ENCODE data around the gene FERMT3. TPM values are rescaled to one million over a fixed set of nuclear protein-coding genes. Genes with fewer than 3 reads are reported as not detected.

Gene FERMT3
- total and polyA plus RNA-seq, 2 of the 13 experiments (the other 11 are each of a cell fraction or from before 2014, with no cell fraction given): 0.29 TPM; not detected in 1

GRCh38 chr11:64240435-64241240, 34.1 kb downstream of the FERMT3 start, which contains the start of gene FKBP2 (continued):
- peak in 1 of 2 experiments; percentile 36; a peak in 1 of 4 replicates for TF ChIP-seq ATF4 (CRISPR knock-in tag; IDR thresholded peaks at IDR 0.05)
- TF ChIP-seq SMAD9 (CRISPR knock-in tag; IDR thresholded peaks at IDR 0.05): peak; percentile 82
- peak; percentile 59; the same call in 1 of the 2 replicates for TF ChIP-seq E2F1 (CRISPR knock-in tag; IDR thresholded peaks at IDR 0.05)
- peak; percentile 77 for TF ChIP-seq ZHX2 (IDR thresholded peaks at IDR 0.05; ENCODE audit: low read depth)
- TF ChIP-seq ZHX2 (CRISPR knock-in tag; IDR thresholded peaks at IDR 0.05; ENCODE audit: borderline replicate concordance): no peak
- 0 out of 2 replicates have a peak, but pooled peaks have one; percentile 17 for TF ChIP-seq ARID5B (CRISPR knock-in tag; IDR thresholded peaks at IDR 0.05)
- peak; percentile 74; the same call in 1 of the 2 replicates for TF ChIP-seq SPEN (CRISPR knock-in tag; IDR thresholded peaks at IDR 0.05; ENCODE audit: low read depth)
- no peak for TF ChIP-seq ARID3A (IDR thresholded peaks at IDR 0.05; ENCODE audit: low read depth, low read length)
- TF ChIP-seq ZBTB25 (CRISPR knock-in tag; IDR thresholded peaks at IDR 0.05): peak; percentile 96
- 0 out of 2 replicates have a peak, but pooled peaks have one; percentile 6 for TF ChIP-seq ZNF614 (CRISPR knock-in tag; IDR thresholded peaks at IDR 0.05; ENCODE audit: borderline replicate concordance)
